SK-N-SH treated with all-trans-retinoic acid at 6 μM for 48 hours (cell line): ENCODE results near the gene TBKBP1.
A peak's percentile ranks its signal among the peaks of the same experiment; 100 is the strongest.

Experiments
- ATAC-seq: fragments of 200-7000 bp; cut with Tn5 transposase; 3 replicates; pipeline ENCODE4 v1.9.1; 2020; ENCODE audit warnings: mild to moderate bottlenecking, moderate library complexity
- ARNTL ChIP-seq: fragments of 450-650 bp; formaldehyde crosslinking; IDR thresholded peaks from 2 replicates; pipeline ENCODE4 v1.5.0; 2020; ENCODE audit warnings: low read depth, mild to moderate bottlenecking, moderate library complexity, borderline replicate concordance
- CSDC2 ChIP-seq: fragments of 250-450 bp; sonication (Bioruptor Pico); IDR thresholded peaks from 2 replicates; pipeline ENCODE4 v1.5.0; 2020; ENCODE audit warnings: mild to moderate bottlenecking, moderate library complexity
- ESRRG ChIP-seq: fragments of 250-450 bp; sonication (Bioruptor Pico); IDR thresholded peaks from 2 replicates; pipeline ENCODE4 v1.6.1; 2021; ENCODE audit warnings: mild to moderate bottlenecking
- GLIS3 ChIP-seq: fragments of 250-450 bp; sonication (Bioruptor Pico); IDR thresholded peaks from 2 replicates; pipeline ENCODE4 v1.5.0; 2020; ENCODE audit warnings: mild to moderate bottlenecking, moderate library complexity
- ISL1 ChIP-seq: fragments of 250-450 bp; sonication (Bioruptor Pico); IDR thresholded peaks from 2 replicates; pipeline ENCODE4 v2.1.2; 2022; ENCODE audit warnings: mild to moderate bottlenecking, moderate library complexity
- OSR1 ChIP-seq: fragments of 250-450 bp; sonication (Bioruptor Pico); IDR thresholded peaks from 2 replicates; pipeline ENCODE4 v1.8.0; 2022; ENCODE audit warnings: moderate library complexity, mild to moderate bottlenecking, inconsistent platforms
- PATZ1 ChIP-seq: fragments of 250-450 bp; sonication (Bioruptor Pico); IDR thresholded peaks from 2 replicates; pipeline ENCODE4 v1.8.0; 2020; ENCODE audit warnings: mild to moderate bottlenecking, moderate library complexity, borderline replicate concordance
- PPARA ChIP-seq: fragments of 250-450 bp; sonication (Bioruptor Pico); IDR thresholded peaks from 2 replicates; pipeline ENCODE4 v1.5.0; 2020; ENCODE audit warnings: mild to moderate bottlenecking, borderline replicate concordance
- RARB ChIP-seq: fragments of 250-450 bp; sonication (Bioruptor Pico); IDR thresholded peaks from 2 replicates; pipeline ENCODE4 v1.8.0; 2021; ENCODE audit warnings: mild to moderate bottlenecking, moderate library complexity
- SNAI2 ChIP-seq: fragments of 250-450 bp; sonication (Bioruptor Pico); IDR thresholded peaks from 2 replicates; pipeline ENCODE4 v1.5.0; 2020; ENCODE audit warnings: mild to moderate bottlenecking, moderate library complexity
- TCF4 ChIP-seq: fragments of 250-450 bp; sonication (Bioruptor Pico); IDR thresholded peaks from 2 replicates; pipeline ENCODE4 v1.8.0; 2021; ENCODE audit warnings: mild to moderate bottlenecking, moderate library complexity, borderline replicate concordance
- TOX ChIP-seq: fragments of 250-450 bp; sonication (Bioruptor Pico); IDR thresholded peaks from 2 replicates; pipeline ENCODE4 v1.8.0; 2021; ENCODE audit warnings: mild to moderate bottlenecking, moderate library complexity, borderline replicate concordance
- ZC3H10 ChIP-seq: fragments of 250-450 bp; sonication (Bioruptor Pico); IDR thresholded peaks from 2 replicates; pipeline ENCODE4 v1.5.1; 2021; ENCODE audit warnings: mild to moderate bottlenecking, moderate library complexity
- ZFP3 ChIP-seq: fragments of 250-450 bp; sonication (Bioruptor Pico); IDR thresholded peaks from 2 replicates; pipeline ENCODE4 v1.5.0; 2020; ENCODE audit warnings: mild to moderate bottlenecking, moderate library complexity
- ZFP30 ChIP-seq: fragments of 450-650 bp; formaldehyde crosslinking; IDR thresholded peaks from 2 replicates; pipeline ENCODE4 v1.5.0; 2022; ENCODE audit warnings: mild to moderate bottlenecking, moderate library complexity
- ZNF565 ChIP-seq: fragments of 450-650 bp; formaldehyde crosslinking; conservative IDR thresholded peaks from 2 replicates; pipeline ENCODE4 v1.5.0; 2020; ENCODE audit warnings: low read depth, mild to moderate bottlenecking, moderate library complexity
- ZNF70 ChIP-seq: fragments of 450-650 bp; formaldehyde crosslinking; IDR thresholded peaks from 2 replicates; pipeline ENCODE4 v1.5.0; 2020; ENCODE audit warnings: mild to moderate bottlenecking, moderate library complexity
- TF ChIP-seq, protein P1 (sequence below): fragments of 250-450 bp; sonication (Bioruptor Pico); IDR thresholded peaks from 2 replicates; pipeline ENCODE4 v1.8.0; 2021; ENCODE audit warnings: low read depth, mild to moderate bottlenecking, moderate library complexity, borderline replicate concordance
- TF ChIP-seq, protein P2 (sequence below): fragments of 250-450 bp; sonication (Bioruptor Pico); IDR thresholded peaks from 2 replicates; pipeline ENCODE4 v1.5.1; 2020; ENCODE audit warnings: low read depth, mild to moderate bottlenecking, moderate library complexity
- TF ChIP-seq, protein P3 (sequence below): fragments of 250-450 bp; sonication (Bioruptor Pico); IDR thresholded peaks from 2 replicates; pipeline ENCODE4 v1.5.1; 2021; ENCODE audit warnings: mild to moderate bottlenecking, moderate library complexity

TBKBP1 gene

DNA sequence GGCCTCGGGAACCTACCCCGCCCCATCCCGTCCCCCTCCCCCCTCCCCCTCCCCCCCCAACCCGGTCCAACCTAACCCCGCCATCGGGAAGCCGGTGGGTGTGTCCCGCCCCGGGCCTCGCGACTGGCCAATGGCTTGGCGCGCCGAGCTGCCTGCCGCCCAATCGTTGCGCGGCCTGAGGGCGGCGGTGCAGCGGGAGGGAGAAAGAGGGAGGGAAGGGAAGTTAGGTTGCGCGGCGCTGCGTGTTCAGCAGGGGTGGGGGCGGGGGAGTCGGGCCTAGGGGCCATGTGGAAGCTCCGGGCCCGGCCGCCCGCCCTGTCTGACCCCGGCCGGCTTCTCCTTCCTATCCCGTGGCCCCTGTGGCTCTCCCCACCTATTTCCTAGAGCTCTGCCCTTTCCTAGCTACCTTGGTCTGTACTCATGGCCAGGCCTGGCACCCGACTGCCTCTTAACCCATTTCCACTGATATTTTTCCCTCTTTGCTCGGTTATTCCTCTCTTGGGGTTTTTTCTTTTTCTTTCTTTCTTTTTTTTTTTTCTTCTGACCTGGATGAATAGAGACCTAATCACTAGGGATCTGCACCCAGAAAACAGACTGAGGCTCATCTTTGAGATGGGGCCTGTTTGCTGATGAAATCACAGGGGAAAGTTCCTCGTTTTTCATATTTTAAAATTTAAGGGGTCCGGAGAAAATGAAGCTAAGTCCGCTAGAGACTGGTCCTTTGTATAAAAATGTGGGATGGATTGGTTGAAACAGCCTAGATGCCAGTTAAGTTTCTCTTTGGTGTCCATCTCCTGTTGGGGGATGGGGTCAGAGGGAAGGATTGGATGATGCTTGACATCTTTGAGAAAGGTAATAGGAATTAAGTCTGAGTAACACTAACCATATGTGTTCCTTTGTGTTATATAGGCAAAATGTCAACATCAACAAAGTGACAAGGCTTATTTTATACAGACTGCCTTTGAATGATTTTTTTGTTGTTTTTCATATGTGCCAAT, 43.1 kb upstream of the TBKBP1 start:
- peak; percentile 76 for ATAC-seq
- TF ChIP-seq GLIS3 (CRISPR knock-in tag) (no peak), ZNF565 (CRISPR knock-in tag) (no peak), ZC3H10 (CRISPR knock-in tag) (no peak), SNAI2 (CRISPR knock-in tag) (no peak), ZFP3 (CRISPR knock-in tag) (no peak), ZFP30 (no peak), ZNF70 (CRISPR knock-in tag) (no peak), ESRRG (CRISPR knock-in tag) (no peak), PPARA (CRISPR knock-in tag) (no peak), TCF4 (CRISPR knock-in tag) (no peak), PATZ1 (CRISPR knock-in tag) (no peak), RARB (CRISPR knock-in tag) (no peak), CSDC2 (CRISPR knock-in tag) (no peak), ISL1 (CRISPR knock-in tag) (no peak)
- TF ChIP-seq, protein P1, sequence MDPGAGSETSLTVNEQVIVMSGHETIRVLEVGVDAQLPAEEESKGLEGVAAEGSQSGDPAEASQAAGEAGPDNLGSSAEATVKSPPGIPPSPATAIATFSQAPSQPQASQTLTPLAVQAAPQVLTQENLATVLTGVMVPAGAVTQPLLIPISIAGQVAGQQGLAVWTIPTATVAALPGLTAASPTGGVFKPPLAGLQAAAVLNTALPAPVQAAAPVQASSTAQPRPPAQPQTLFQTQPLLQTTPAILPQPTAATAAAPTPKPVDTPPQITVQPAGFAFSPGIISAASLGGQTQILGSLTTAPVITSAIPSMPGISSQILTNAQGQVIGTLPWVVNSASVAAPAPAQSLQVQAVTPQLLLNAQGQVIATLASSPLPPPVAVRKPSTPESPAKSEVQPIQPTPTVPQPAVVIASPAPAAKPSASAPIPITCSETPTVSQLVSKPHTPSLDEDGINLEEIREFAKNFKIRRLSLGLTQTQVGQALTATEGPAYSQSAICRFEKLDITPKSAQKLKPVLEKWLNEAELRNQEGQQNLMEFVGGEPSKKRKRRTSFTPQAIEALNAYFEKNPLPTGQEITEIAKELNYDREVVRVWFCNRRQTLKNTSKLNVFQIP (CRISPR knock-in tag) = no peak
- TF ChIP-seq, protein P2, sequence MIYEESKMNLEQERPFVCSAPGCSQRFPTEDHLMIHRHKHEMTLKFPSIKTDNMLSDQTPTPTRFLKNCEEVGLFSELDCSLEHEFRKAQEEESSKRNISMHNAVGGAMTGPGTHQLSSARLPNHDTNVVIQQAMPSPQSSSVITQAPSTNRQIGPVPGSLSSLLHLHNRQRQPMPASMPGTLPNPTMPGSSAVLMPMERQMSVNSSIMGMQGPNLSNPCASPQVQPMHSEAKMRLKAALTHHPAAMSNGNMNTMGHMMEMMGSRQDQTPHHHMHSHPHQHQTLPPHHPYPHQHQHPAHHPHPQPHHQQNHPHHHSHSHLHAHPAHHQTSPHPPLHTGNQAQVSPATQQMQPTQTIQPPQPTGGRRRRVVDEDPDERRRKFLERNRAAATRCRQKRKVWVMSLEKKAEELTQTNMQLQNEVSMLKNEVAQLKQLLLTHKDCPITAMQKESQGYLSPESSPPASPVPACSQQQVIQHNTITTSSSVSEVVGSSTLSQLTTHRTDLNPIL (CRISPR knock-in tag) = no peak
- TF ChIP-seq, protein P3, sequence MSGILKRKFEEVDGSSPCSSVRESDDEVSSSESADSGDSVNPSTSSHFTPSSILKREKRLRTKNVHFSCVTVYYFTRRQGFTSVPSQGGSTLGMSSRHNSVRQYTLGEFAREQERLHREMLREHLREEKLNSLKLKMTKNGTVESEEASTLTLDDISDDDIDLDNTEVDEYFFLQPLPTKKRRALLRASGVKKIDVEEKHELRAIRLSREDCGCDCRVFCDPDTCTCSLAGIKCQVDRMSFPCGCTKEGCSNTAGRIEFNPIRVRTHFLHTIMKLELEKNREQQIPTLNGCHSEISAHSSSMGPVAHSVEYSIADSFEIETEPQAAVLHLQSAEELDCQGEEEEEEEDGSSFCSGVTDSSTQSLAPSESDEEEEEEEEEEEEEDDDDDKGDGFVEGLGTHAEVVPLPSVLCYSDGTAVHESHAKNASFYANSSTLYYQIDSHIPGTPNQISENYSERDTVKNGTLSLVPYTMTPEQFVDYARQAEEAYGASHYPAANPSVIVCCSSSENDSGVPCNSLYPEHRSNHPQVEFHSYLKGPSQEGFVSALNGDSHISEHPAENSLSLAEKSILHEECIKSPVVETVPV = no peak

GRCh38 chr17:47651704-47652103, 42.3 kb upstream of the TBKBP1 start:
- no peak for ATAC-seq

GRCh38 chr17:47652570-47652969, 41.4 kb upstream of the TBKBP1 start:
- TF ChIP-seq OSR1 (CRISPR knock-in tag) (no peak), CSDC2 (CRISPR knock-in tag) (0 out of 2 replicates have a peak, but pooled peaks have one; percentile 40)
- no peak for ATAC-seq

More at GRCh38 chr17:47651704-47652103, 42.3 kb upstream of the TBKBP1 start:
- no peak for TF ChIP-seq ISL1 (CRISPR knock-in tag)
- no peak for TF ChIP-seq OSR1 (CRISPR knock-in tag)
- no peak for TF ChIP-seq ZNF70 (CRISPR knock-in tag)
- TF ChIP-seq ZFP3 (CRISPR knock-in tag) = no peak
- no peak for TF ChIP-seq TCF4 (CRISPR knock-in tag)
- TF ChIP-seq ZFP30 = no peak
- TF ChIP-seq TOX (CRISPR knock-in tag) = no peak
- TF ChIP-seq, protein P2 (CRISPR knock-in tag) = no peak
- TF ChIP-seq GLIS3 (CRISPR knock-in tag) = no peak
- TF ChIP-seq ARNTL (CRISPR knock-in tag) = no peak
- TF ChIP-seq ZC3H10 (CRISPR knock-in tag) = no peak
- TF ChIP-seq, all 23 proteins: peak for 0
